Measurements from ENCODE around the gene DCTD.

Gene DCTD

GRCh38 chr4:182895791-182896292 is 21.3 kb downstream of the DCTD start:
- Histone ChIP-seq H3K9me3 (ENCODE audit: control insufficient read depth, insufficient read depth, low read depth, low read length) (no peaks in the 10 kb centered on the region), H3K36me3 (ENCODE audit: control insufficient read depth in 2 of 2, insufficient read depth in 1 of 2, low read length in 2 of 2) (peaks cover 11 to 83% of the 10 kb centered on the region in 2 experiments), H3K27ac (ENCODE audit: extremely low read depth, low read depth, low read length) (no peak overlapping the region), H3K4me3 (ENCODE audit: low read depth, low read length) (no peak overlapping the region), H3K4me1 (ENCODE audit: control insufficient read depth, insufficient read depth, low read length) (no peaks in the 10 kb centered on the region)
- TF ChIP-seq GFI1B (tag by site-specific recombination; IDR thresholded peaks at IDR 0.05) (no peak), MZF1 (tag by site-specific recombination; IDR thresholded peaks at IDR 0.05; ENCODE audit: borderline replicate concordance) (no peak), MYNN (tag by site-specific recombination; IDR thresholded peaks at IDR 0.05; ENCODE audit: borderline replicate concordance) (no peak), ZNF394 (tag by site-specific recombination; IDR thresholded peaks at IDR 0.05; ENCODE audit: borderline replicate concordance) (no peak), ZNF544 (tag by site-specific recombination; IDR thresholded peaks at IDR 0.05) (no peak), ZNF549 (tag by site-specific recombination; IDR thresholded peaks at IDR 0.05) (no peak), ZNF23 (tag by site-specific recombination; IDR thresholded peaks at IDR 0.05; ENCODE audit: borderline replicate concordance) (no peak), ZNF423 (tag by site-specific recombination; IDR thresholded peaks at IDR 0.05) (no peak), ZFP69B (tag by site-specific recombination; IDR thresholded peaks at IDR 0.05) (no peak), ZNF16 (tag by site-specific recombination; IDR thresholded peaks at IDR 0.05; ENCODE audit: low read depth) (no peak), ZBTB48 (tag by site-specific recombination; IDR thresholded peaks at IDR 0.05) (no peak), ZNF350 (tag by site-specific recombination; IDR thresholded peaks at IDR 0.05) (no peak), ZBTB20 (tag by site-specific recombination; IDR thresholded peaks at IDR 0.05) (no peak), BCL11B (tag by site-specific recombination; IDR thresholded peaks at IDR 0.05; ENCODE audit: low read depth) (no peak), ZNF302 (tag by site-specific recombination; IDR thresholded peaks at IDR 0.05; ENCODE audit: low read depth) (no peak)
- TF ChIP-seq, protein P1, sequence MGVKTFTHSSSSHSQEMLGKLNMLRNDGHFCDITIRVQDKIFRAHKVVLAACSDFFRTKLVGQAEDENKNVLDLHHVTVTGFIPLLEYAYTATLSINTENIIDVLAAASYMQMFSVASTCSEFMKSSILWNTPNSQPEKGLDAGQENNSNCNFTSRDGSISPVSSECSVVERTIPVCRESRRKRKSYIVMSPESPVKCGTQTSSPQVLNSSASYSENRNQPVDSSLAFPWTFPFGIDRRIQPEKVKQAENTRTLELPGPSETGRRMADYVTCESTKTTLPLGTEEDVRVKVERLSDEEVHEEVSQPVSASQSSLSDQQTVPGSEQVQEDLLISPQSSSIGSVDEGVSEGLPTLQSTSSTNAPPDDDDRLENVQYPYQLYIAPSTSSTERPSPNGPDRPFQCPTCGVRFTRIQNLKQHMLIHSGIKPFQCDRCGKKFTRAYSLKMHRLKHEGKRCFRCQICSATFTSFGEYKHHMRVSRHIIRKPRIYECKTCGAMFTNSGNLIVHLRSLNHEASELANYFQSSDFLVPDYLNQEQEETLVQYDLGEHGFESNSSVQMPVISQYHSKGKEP (tag by site-specific recombination; IDR thresholded peaks at IDR 0.05): no peak
- TF ChIP-seq, protein P2, sequence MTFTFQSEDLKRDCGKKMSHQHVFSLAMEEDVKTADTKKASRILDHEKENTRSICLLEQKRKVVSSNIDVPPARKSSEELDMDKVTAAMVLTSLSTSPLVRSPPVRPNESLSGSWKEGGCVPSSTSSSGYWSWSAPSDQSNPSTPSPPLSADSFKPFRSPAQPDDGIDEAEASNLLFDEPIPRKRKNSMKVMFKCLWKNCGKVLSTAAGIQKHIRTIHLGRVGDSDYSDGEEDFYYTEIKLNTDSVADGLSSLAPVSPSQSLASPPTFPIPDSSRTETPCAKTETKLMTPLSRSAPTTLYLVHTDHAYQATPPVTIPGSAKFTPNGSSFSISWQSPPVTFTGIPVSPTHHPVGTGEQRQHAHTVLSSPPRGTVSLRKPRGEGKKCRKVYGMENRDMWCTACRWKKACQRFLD (tag by site-specific recombination; IDR thresholded peaks at IDR 0.05): no peak
- ChIA-PET POLR2A (no interaction called here), CTCF (no interaction called here)

- Histone ChIP-seq H3K9me3 (ENCODE audit: control insufficient read depth, insufficient read depth, low read depth, low read length) (no peaks in the 10 kb centered on the region), H3K4me1 (ENCODE audit: control insufficient read depth, insufficient read depth, low read length) (no peaks in the 10 kb centered on the region), H3K27ac (ENCODE audit: extremely low read depth, low read depth, low read length) (no peak overlapping the region), H3K4me3 (ENCODE audit: low read depth, low read length) (no peak overlapping the region), H3K36me3 (ENCODE audit: control insufficient read depth in 2 of 2, insufficient read depth in 1 of 2, low read length in 2 of 2) (peaks cover 5 to 86% of the 10 kb centered on the region in 2 experiments)
- ChIA-PET CTCF (interaction anchor here (0.5 kb wide), 1 partner anchor 9 kb away, joined by 3 read pairs; no protein-coding TSS in a partner anchor), POLR2A (no interaction called here)
- peak; percentile 46 for TF ChIP-seq SCRT2 (tag by site-specific recombination; IDR thresholded peaks at IDR 0.05)
- no peak for TF ChIP-seq ZNF214 (tag by site-specific recombination; IDR thresholded peaks at IDR 0.05; ENCODE audit: borderline replicate concordance)
- TF ChIP-seq, protein P3, sequence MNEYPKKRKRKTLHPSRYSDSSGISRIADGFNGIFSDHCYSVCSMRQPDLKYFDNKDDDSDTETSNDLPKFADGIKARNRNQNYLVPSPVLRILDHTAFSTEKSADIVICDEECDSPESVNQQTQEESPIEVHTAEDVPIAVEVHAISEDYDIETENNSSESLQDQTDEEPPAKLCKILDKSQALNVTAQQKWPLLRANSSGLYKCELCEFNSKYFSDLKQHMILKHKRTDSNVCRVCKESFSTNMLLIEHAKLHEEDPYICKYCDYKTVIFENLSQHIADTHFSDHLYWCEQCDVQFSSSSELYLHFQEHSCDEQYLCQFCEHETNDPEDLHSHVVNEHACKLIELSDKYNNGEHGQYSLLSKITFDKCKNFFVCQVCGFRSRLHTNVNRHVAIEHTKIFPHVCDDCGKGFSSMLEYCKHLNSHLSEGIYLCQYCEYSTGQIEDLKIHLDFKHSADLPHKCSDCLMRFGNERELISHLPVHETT (tag by site-specific recombination; IDR thresholded peaks at IDR 0.05): no peak
These were observed 22.4 kb downstream of the DCTD start for GRCh38 chr4:182894681-182895275.
